ENCODE data around the gene KBTBD7.
"Not testable (repeated sequence)": the region's sequence is repeated elsewhere in the genome, so short reads cannot be mapped to it uniquely, and the experiment has no call there.

The KBTBD7 gene

DNA sequence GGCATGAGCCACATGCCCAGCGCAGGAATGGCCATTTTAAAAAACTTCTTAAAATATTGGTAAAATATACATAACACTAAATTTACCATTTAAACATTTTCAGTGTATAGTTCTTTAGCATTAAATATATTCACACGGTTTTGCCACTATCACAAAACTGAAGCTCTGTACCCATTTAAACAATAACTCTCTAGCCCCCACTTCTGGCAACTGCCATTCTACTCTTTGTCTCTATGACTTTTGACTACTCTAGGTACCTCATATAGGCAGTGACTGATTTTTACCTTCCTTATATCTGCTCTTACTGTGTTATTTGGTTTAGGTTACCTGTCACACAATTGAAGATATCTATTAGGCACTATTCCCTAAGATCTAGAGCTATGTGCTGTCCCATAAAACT is 2.3 kb upstream of the KBTBD7 start:
- no peak for ATAC-seq

DNA sequence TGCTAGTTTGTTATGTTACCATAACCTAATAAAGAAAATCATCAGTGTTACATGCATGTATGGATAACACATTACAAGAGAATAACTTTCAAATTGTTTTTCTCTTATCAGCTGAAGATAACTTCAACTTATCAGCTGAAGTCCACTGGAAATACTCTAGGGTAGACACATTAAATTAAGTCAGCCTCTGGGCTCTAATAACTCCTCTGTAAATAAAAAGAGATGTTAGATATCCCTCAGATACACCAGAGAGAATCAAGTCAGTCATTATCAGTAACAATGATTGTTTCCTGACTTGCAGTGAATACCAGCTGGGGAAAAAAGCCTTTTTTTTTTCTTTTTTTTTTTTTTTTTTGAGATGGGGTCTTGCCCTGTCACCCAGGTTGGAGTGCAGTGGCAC is 1.6 kb upstream of the KBTBD7 start:
- no peak for ATAC-seq

DNA sequence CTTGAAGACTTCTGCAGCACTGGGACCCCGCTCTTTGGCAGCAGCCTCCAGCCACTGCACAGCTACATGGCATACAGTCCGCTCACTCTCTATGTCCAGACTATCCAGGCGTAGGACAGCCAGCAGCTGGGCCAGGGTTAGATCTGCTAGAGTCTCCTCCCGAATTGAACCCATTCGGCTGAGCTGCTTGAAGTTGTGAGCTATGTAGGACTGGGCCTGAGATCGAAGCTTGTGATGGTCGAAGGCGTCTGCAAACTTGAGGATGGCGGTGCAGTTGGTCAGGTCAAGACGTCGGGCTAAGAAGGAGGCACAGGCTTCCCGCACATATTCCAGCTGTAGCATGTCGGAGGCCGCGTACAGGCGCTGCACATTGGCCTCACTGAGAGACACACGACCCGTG is 900 bp downstream of the KBTBD7 start:
- ATAC-seq = no peak

DNA sequence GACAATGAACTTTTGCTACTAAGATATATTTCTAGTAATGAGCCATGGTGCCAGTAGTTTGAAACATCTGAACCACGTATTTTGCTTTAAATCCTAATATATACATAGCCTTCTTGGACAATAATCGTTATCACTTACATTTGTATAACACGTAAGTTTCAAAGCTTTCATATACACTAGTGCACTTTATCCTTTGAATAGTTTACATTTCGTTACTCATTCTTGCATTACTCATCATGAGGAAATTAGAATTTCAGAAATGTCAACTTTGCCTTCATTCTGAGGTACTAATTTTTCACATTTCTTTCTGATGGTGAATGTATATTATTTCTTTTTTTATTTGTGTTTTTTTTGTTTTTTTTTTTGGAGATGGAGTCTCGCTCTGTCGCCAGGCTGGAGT is 5.8 kb downstream of the KBTBD7 start:
- ATAC-seq = no peak

DNA sequence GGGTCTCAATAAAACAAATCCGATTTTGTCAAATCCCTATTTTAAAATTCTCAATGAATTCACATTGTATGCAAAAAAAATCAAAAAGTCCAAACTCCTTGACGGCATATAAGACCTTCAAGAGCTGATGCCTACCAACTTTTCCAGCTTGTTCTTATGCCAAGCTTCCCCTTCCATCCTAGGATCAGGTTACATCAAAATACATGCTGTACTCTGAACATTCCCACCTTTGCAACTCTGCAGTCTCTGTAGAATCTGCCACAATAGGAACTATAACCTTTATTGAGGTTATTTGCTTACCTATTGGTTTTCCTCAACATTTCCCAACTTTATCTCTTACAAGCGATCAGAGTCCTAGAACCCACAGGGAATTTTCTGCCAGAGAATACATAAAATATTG is 7.9 kb downstream of the KBTBD7 start:
- no peak for ATAC-seq

DNA sequence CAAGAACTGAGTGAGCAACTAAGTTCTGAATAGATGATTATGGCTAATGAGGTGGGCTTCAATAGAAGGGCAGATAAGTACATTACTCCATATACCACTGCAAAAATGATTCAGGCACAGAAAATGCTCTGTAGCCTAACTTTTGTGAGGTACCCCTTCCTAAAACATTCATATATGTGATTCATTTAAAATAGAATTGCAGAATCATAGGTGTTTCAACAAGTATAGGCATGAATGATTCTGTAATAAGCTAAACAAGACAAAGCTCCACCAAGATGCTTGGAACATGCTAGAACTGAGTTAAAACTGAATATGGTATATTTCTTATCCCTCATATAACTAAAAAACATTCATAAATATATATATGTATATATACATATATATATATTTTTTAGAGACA is 12.1 kb downstream of the KBTBD7 start:
- ATAC-seq = no peak

DNA sequence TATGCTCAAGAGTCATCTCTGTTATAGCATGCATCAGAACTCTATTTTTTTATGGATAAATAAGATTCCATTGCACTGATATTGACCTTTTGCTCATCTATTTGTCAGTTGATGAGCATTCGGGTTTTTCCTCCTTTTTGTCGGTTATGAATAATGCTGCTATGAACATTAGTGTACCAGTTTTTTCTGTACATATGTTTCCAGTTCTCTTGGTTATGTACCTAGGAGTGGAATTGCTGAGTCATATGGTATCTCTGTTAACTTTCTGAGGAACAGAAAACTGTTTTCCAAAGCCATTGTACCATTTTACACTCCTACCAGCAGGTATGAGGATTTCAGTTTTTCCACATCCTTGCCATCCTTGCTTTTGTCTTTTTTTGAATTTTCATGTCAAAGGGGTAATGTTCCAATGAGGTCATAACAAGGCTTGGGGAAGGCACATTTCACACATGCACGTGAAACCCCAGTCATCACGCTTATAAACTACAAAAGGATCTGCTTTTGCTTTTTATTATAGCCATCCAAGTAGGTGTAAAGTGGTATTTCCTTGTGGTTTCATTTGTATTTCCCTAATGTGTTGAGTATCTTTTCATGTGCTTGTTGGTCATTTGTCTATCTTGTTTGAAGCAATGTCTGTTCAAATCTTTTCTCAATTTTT is 14.6 kb downstream of the KBTBD7 start:
- ATAC-seq = peak; percentile 35 to 60

DNA sequence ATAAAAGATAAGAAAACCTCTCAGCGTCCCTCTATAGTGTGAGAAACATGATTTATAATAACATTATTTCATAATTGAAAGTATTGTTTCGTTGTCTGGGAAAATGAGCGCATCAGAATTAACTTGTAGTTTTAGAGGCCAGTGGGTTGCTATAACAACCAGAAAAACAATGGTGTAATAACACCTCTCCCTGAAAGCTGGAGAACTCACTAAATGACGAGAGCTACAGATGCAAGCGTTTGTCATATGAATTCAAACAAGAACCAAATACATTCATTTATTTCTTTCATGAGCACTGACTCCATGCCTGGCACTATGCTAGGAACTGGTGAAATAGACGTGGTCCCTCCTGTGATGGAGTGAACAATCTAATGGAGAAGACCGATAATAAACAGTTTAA is 16.3 kb downstream of the KBTBD7 start:
- peak in 1 of 2 donors; percentile 41 for ATAC-seq

DNA sequence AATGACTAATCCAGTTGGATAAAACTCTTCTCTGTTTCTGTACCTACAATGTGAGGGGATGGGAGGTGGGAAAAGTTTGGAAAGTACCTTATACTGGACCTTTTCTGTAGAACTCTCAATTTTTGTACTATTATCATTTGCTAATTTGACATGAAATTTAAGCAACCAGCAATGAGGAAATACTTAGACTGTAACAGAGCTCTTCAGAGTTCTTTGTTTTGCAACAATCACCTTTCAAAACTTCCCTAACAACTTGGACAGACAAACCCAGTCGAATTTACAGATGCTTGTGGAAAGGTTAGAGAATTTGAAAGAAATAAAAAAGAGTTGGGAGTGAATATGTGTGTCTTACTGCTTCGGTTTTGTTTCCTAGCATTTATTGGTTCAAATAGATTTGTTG is 16.8 kb downstream of the KBTBD7 start:
- ATAC-seq = no peak

DNA sequence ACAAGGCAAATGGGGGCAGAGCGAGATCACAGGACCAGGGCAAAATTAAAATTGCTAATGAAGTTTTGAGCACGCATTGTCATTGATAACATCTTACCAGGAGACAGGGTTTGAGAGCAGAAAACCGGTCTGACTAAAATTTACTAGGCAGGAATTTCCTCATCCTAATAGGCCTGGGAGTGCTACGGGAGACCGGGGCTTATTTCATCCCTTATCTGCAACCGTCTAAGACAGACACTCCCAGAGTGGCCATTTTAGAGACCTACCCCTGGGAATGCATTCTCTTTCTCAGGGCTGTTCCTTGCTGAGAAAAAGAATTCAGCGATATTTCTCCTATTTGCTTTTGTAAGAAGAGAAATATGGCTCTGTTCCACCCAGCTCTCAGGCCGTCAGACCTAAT is 18.8 kb downstream of the KBTBD7 start:
- not testable (repeated sequence) for ATAC-seq

DNA sequence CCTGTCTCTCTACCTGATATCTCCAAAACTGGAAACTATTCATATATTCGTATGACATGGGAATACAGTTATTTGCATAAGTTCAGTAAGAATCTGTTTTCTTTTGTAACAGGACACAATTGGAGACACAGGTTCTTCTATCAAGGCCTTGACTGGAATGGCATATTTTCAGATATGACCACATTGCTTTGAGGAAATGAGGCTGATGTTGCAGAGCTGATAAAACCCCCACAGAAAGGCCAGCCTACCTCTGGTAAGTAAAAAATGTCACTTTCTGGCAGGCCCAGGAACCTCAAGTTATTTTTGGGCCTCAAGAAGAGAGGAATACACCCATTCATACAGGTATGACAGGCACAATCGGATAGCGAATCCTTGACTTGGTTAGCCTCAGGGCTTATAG is 32.2 kb downstream of the KBTBD7 start:
- no peak for ATAC-seq

DNA sequence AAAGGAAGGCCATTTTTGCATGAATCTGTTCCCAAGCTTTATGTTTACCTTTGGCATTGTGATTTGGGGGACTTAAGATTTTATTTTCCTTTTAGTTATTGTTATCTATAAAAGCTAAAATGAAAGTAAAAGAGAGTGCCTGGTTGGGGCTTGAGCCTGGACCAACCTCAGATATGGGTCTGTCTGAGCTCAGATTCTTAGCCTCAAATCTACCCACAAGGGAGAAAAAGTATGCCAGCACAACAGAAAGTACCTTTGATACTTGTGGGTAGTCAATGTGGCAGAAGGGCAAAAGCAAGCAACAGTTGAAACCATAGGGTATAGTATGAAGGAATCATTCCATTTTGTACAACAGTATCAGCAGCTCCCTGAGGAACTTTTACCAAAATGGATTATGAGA is 35.2 kb downstream of the KBTBD7 start:
- ATAC-seq = no peak

DNA sequence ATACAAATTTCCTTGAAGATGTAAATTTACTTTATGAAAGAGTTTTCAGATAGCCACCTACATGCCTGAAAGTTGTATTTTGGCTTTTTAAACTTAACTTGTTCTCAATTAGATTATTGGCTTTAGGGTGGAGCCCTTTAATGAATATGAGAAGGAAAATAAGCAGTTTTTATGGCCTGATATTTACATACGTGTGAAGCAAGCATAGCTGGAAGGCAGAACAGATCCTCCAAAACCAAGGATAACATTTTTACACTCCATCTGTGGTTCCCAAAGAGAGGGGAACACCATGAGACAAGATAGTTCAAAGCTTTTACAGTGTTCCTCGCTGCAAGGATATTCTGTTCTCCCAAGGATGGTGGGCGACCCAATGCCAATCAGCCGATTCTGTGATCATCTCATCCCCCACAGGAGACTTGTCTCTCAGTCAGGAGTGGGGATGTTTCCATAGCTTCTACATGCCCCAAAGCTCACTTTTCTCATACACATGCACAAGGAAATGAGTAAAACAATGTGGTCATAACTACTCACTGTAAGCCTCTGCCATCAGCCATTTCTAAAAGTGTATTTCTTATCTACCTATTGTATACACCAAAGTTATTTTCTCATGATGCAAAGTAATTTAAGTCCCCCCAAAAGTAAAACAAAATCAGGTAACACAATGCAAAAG is 37.2 kb downstream of the KBTBD7 start:
- no peak for ATAC-seq

DNA sequence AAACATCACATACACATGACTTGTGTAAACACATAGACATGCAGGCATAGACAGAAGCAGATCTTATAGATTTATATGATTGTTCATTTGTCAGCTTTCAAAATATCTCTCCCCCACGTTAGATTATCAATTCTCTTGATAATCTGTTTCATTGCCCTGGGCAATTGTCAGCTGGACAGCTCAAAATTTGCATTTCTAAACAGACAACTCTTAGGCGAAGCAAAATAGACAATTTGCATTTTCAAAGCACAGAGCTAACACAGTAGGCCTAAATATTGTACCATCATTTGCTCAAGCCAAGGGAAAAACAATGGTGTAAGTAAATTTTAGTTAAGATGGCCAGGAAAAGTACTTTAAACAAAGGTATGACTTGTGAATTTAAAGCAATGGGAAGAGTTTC is 37.7 kb downstream of the KBTBD7 start:
- ATAC-seq = no peak

DNA sequence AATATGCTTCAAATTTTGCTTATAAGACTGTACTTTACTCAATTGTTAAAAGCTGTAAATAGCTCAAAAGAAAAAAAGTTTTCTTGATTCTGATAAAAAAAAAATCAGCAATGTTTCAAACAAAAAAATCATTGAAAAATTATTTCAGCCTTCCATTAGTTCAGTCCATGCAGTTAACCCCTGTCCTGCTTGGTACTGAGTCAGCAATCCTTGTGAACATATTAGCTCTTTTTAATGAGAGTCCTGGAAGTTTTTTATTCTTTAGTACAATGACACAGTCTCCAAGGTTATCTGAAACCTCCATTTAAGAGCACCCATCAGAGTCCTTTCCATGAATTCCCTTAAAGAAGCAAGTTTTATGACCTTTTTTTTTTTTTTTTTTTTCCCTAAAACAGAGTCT is 40.3 kb downstream of the KBTBD7 start:
- no peak for ATAC-seq

DNA sequence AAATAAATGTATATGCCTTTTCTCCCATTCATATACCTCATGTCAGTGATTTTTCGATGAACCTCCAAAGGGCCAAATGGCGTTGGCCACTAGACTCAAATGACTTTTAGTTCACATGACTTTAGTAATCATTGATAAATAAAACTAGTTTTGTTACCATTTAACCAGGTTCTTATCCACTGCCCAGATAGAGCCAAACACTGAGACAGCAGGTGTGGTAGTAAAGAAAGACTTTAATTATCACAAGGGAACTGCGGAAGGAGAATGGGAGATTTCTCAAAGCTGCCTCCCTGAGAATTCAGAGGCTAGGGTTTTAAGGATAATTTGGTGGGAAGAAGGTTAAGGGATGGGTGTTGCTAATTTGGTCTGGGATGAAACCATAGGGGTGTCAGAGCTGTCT is 42.4 kb downstream of the KBTBD7 start:
- no peak for ATAC-seq

DNA sequence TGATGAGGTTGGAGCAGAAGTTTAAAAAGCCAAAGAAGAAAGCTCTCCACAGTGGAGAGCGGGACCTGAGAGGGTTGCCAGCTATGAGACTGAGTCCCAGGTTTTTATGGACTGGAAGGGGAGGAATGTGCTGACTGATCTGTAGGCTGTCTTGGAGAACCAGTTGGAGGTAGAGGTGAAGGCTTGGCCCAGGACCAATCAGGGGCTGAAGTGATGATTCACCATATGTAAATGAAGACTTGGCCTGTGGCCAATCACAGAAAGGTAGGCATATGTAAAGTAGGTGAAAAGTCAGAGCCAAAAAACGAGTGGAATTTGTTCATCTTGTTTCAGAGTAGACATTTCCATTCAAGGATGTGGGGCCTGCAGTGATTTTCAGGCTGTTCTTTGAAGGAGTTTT is 44.3 kb downstream of the KBTBD7 start:
- ATAC-seq = no peak

DNA sequence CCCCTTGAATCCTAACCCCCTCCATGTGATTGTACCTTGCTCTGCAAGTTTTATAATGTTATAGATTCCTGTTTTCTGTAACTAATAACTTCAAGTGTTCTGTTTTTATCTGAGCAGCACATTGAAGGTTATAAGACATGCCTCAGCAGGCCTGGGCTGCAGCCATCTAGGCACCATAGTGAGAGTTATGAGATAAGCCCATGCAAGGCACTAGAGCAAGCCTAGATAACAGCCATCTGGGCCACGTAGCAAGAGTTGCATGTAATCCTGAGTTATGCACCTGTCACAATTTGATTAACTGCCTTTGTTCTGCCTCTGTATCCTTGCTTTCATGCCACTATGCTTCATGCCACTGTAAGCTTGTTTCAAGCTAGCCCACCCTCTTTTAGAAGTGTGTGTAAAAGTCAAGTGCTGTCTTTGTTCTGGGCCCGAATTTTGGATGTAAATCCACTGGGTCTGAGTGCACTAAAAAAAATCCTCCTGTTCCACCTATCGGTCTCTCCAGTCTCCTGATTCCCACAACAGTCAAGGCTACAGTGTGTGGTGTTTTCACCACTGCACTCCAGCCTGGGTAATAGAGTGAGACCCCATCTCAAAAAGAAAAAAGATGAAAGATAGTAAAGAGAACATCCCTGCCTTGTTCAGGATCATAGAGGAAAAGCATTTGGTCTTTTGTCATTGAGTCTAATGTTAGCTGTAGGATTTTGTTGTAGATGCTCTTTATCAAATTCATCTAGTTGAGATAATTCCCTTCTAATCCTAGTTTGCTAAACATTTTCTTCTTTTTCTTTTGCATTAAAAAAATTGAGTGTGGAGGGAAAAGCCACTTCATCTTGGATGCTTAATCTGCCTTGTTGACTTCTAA is 45.7 kb downstream of the KBTBD7 start:
- ATAC-seq = no peak

DNA sequence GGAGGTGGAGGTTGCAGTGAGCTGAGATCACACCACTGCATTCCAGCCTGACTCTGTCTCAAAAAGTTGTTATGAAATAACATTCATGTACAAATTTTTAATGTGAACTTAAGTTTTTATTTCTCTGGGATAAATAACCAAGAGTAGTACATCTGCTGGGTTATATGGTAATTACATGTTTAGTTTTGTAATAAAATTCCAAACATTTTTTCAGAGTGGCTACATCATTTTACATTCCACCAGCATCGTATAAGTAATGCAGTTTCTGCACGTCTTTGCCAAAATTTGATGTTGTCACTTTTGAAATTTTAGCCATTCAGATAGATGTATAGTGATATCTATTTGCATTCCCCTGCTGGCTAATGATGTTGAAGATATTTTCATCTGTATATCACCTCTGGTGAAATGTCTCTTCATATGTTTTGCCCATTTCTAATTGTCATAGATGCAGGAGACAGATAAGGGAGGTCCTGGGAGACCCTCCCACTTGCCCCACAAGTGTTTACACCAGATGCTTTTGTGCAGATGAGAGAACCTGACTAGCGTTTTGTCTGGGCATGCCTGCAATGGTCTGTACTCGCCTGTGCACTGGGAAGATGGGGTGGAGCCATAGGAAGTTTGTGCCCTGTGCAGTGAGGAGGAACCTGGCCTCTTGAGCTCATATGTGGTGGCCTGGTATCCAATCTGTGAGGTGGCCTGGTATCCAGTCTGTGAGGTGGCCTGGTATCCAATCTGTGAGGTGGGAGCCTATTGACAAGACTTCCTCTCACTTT is 49.0 kb downstream of the KBTBD7 start:
- no peak for ATAC-seq

DNA sequence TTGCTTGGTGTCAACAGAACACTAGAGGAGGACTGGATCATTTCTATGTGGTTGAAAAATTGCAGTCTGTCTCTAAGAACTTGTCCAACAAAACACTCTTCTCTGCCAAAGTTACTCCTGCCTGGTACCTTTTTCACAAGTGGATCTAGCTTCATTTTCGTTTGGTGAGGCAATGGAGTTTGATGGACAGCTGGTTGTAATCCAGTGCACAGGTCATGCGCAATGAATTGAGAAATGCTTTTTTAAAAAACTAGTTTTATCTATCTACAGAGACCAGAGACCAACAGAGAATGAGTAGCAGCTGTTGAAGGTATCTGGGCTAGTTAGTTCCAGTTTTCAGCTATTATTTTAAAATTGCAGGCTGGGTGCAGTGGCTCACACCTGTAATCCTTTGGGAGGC is 49.8 kb downstream of the KBTBD7 start:
- ATAC-seq = no peak

Data from activated CD4-positive, CD25-positive, alpha-beta regulatory T cell treated with anti-CD3 and anti-CD28 coated beads, Interleukin-2, amount 50 U/mL, for 24 hours (primary cell).